ENCODE results near the gene GPC6. TPM values are rescaled to one million over a fixed set of nuclear protein-coding genes. Genes with fewer than 3 reads are reported as not detected.
"Not testable (repeated sequence)": the region's sequence is repeated elsewhere in the genome, so short reads cannot be mapped to it uniquely, and the experiment has no call there.

GPC6 gene
- total RNA-seq, 1 experiment from 2014 or later: 63.7 TPM

- no peak for DNase-seq
- Histone ChIP-seq H3K4me3 (ENCODE audit: insufficient read depth, low read depth, low read length) (no peak overlapping the region), H3K36me3 (replicated peaks; ENCODE audit: control insufficient read depth, insufficient read depth, low read length) (no peaks in the 10 kb centered on the region), H3K27me3 (ENCODE audit: control insufficient read depth, insufficient read depth, low read length) (no peaks in the 10 kb centered on the region)
These were observed 974.4 kb downstream of the GPC6 start for GRCh38 chr13:94201022-94201421.

GRCh38 chr13:94204163-94204562 is 977.6 kb downstream of the GPC6 start:
- DNase-seq: no peak
- no peak overlapping the region for H3K4me3 ChIP-seq (ENCODE audit: insufficient read depth, low read depth, low read length)
- H3K27me3 ChIP-seq (ENCODE audit: control insufficient read depth, insufficient read depth, low read length): no peaks in the 10 kb centered on the region
- H3K36me3 ChIP-seq (replicated peaks; ENCODE audit: control insufficient read depth, insufficient read depth, low read length): no peaks in the 10 kb centered on the region

DNA sequence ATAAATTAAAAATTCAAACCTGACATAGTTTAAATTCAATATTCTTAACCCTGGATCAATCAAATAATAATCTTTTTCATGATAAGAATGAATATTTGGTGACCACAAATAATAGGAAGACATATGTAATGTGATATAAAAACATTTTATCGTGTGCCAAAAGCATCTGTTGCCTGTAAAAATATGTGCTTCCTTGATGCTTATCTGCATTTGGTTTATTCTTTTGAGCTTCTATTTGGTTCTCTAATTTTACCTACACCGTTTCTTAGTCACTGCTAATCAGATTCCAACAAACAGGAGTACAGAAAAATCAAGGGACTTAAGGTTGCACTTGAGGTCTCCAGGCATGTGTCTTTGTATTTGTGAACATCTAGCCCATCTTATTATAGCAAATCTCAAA is 978.3 kb downstream of the GPC6 start:
- no peak overlapping the region for H3K4me3 ChIP-seq (ENCODE audit: insufficient read depth, low read depth, low read length)
- no peaks in the 10 kb centered on the region for H3K36me3 ChIP-seq (replicated peaks; ENCODE audit: control insufficient read depth, insufficient read depth, low read length)
- DNase-seq: no peak
- H3K27me3 ChIP-seq (ENCODE audit: control insufficient read depth, insufficient read depth, low read length): no peaks in the 10 kb centered on the region

DNA sequence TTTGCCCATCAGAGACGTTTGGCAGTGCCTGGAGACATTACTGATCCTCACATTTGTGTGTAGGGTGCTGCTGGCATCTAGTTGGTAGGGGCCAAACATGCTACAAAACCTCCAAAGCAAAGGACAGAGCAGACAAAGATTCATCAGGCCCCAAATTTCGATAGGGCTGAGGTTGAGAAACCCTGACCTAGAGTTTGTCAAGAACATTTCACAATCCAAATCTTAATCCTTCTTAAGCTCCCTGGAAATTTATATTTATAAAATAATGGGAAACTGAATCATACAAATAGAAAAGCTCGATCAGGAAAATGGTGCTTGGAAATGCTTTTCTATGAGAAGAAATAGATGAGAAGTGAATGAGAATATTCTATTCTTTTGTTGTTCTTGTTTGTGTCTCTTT is 979.3 kb downstream of the GPC6 start:
- H3K4me3 ChIP-seq (ENCODE audit: insufficient read depth, low read depth, low read length): no peak overlapping the region
- DNase-seq: no peak
- H3K36me3 ChIP-seq (replicated peaks; ENCODE audit: control insufficient read depth, insufficient read depth, low read length): no peaks in the 10 kb centered on the region
- no peaks in the 10 kb centered on the region for H3K27me3 ChIP-seq (ENCODE audit: control insufficient read depth, insufficient read depth, low read length)

- Histone ChIP-seq H3K36me3 (replicated peaks; ENCODE audit: control insufficient read depth, insufficient read depth, low read length) (no peaks in the 10 kb centered on the region), H3K27me3 (ENCODE audit: control insufficient read depth, insufficient read depth, low read length) (no peaks in the 10 kb centered on the region), H3K4me3 (ENCODE audit: insufficient read depth, low read depth, low read length) (no peak overlapping the region)
- no peak for DNase-seq
These were observed 982.5 kb downstream of the GPC6 start for GRCh38 chr13:94209117-94209516.

DNA sequence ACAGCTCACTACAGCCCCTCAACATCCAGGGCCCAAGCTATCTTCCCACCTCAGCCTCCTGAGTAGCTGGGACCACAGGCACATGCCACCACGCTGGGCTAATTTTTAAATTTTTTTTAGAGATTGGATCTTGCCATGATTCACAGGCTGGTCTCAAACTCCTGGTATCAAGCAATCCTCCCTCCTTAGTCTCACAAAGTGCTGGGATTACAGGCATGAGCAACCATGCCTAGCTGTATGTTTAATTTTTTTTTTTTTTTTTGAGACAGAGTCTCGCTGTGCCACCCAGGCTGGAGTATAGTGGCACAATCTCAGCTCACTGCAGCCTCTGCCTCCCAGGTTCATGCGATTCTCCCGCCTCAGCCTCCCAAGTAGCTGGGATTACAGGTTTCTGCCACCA is 983.3 kb downstream of the GPC6 start:
- H3K36me3 ChIP-seq (replicated peaks; ENCODE audit: control insufficient read depth, insufficient read depth, low read length); DNase-seq; H3K4me3 ChIP-seq (ENCODE audit: insufficient read depth, low read depth, low read length); H3K27me3 ChIP-seq (ENCODE audit: control insufficient read depth, insufficient read depth, low read length): not testable (repeated sequence)

DNA sequence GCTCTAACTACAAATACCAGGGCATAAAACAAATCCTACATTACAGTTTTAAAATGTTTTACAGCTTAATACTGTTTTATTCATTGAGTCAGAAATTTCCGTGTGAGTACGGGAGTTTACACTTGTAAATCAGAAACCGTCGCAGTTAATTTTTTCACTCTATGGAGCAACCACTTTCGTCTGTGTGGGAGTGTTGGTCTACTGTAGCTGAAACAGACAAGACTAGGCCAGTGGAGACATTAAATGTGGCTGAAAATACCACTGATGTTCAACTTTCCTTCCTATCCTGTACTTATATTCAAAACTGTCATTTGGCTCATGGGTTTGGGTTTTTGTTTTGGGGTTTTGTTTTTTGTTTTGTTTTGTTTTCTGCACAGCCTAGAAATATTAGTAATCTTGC is 984.2 kb downstream of the GPC6 start:
- Histone ChIP-seq H3K36me3 (replicated peaks; ENCODE audit: control insufficient read depth, insufficient read depth, low read length) (no peaks in the 10 kb centered on the region), H3K4me3 (ENCODE audit: insufficient read depth, low read depth, low read length) (no peak overlapping the region), H3K27me3 (ENCODE audit: control insufficient read depth, insufficient read depth, low read length) (no peaks in the 10 kb centered on the region)
- no peak for DNase-seq

DNA sequence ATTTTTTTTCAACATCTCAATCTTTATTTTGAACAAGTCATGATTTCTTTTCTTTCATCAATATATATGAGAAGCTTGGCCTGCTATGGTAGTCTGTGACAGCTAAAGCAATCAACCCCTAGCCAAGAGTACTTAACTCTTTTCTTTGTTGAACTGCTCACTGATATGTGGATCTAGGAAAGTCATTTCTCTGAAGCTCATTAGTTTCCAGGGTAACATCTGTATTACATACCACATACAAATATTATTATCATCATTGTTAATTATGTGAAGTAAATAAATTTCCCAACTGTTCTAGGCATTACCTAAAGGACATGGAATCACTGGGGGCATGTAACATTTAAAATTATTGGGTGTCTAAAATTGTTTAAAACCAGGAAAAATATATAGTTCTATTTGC is 985.6 kb downstream of the GPC6 start:
- H3K36me3 ChIP-seq (replicated peaks; ENCODE audit: control insufficient read depth, insufficient read depth, low read length): no peaks in the 10 kb centered on the region
- no peak overlapping the region for H3K4me3 ChIP-seq (ENCODE audit: insufficient read depth, low read depth, low read length)
- DNase-seq: no peak
- H3K27me3 ChIP-seq (ENCODE audit: control insufficient read depth, insufficient read depth, low read length): no peaks in the 10 kb centered on the region

DNA sequence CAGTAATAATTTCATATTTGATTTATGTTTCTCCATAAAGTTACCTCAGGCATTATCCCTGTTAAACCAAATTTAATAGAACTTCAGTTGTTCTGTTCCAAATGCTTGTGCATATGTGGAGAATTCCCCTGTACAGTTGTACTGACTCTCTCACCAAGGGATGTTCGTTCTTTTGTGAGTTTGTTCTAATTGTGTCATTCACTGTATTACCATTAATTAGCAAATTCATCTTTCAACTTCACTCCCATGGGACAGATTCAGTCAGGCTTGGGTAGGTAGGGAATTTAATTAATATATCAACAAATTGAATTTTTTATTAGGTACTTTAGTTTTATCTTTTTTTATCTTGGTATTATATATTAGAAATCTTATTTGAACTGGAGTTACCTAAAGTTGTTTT is 987.5 kb downstream of the GPC6 start:
- Histone ChIP-seq H3K36me3 (replicated peaks; ENCODE audit: control insufficient read depth, insufficient read depth, low read length) (no peaks in the 10 kb centered on the region), H3K27me3 (ENCODE audit: control insufficient read depth, insufficient read depth, low read length) (no peaks in the 10 kb centered on the region), H3K4me3 (ENCODE audit: insufficient read depth, low read depth, low read length) (no peak overlapping the region)
- DNase-seq: no peak

GRCh38 chr13:94214975-94215374 is 988.4 kb downstream of the GPC6 start:
- no peak overlapping the region for H3K4me3 ChIP-seq (ENCODE audit: insufficient read depth, low read depth, low read length)
- DNase-seq: no peak
- H3K36me3 ChIP-seq (replicated peaks; ENCODE audit: control insufficient read depth, insufficient read depth, low read length): no peaks in the 10 kb centered on the region
- H3K27me3 ChIP-seq (ENCODE audit: control insufficient read depth, insufficient read depth, low read length): no peaks in the 10 kb centered on the region

- no peak for DNase-seq
- H3K4me3 ChIP-seq (ENCODE audit: insufficient read depth, low read depth, low read length): no peak overlapping the region
- H3K36me3 ChIP-seq (replicated peaks; ENCODE audit: control insufficient read depth, insufficient read depth, low read length): no peaks in the 10 kb centered on the region
- no peaks in the 10 kb centered on the region for H3K27me3 ChIP-seq (ENCODE audit: control insufficient read depth, insufficient read depth, low read length)
These were observed 989.9 kb downstream of the GPC6 start for GRCh38 chr13:94216476-94216875.

DNA sequence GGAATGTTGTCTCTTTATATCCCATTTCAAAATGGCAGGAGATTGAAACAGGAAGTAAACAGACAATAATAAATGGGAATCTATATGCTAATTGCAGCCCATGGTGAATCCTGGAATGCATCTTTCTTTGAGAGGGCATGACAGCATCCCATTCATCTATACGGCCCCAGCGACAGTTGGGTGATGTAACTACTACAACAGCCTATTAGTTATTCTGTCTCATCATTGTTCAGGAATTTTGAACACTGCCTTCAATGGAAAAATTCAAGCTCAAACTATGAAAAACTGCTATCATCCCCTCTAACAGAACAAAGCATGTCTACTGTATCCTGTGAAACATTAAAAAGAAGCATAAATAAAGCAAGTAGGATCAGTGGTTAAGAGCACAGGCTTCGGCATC is 990.8 kb downstream of the GPC6 start:
- H3K27me3 ChIP-seq (ENCODE audit: control insufficient read depth, insufficient read depth, low read length): no peaks in the 10 kb centered on the region
- no peak for DNase-seq
- H3K4me3 ChIP-seq (ENCODE audit: insufficient read depth, low read depth, low read length): no peak overlapping the region
- H3K36me3 ChIP-seq (replicated peaks; ENCODE audit: control insufficient read depth, insufficient read depth, low read length): no peaks in the 10 kb centered on the region

DNA sequence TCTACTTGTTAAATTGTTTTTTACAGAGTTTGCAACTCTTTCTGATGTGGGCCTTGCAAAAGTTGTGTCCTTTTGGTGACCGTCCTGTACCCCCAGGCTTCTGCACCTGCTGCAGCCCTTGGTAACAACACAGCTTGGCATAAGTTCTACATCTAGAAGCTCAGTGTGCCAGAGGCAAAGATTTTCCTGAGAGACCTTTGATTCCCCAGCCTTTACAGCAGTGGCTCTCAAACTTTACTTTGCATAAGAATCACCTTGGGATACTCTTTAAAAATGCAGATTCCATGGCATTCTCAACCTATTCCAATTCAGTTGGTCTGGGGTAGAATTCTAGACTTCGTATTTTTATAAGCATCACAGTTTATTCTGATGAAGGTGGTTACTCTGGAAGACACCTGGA is 991.9 kb downstream of the GPC6 start:
- Histone ChIP-seq H3K27me3 (ENCODE audit: control insufficient read depth, insufficient read depth, low read length) (no peaks in the 10 kb centered on the region), H3K36me3 (replicated peaks; ENCODE audit: control insufficient read depth, insufficient read depth, low read length) (no peaks in the 10 kb centered on the region), H3K4me3 (ENCODE audit: insufficient read depth, low read depth, low read length) (no peak overlapping the region)
- DNase-seq: peak; percentile 1

DNA sequence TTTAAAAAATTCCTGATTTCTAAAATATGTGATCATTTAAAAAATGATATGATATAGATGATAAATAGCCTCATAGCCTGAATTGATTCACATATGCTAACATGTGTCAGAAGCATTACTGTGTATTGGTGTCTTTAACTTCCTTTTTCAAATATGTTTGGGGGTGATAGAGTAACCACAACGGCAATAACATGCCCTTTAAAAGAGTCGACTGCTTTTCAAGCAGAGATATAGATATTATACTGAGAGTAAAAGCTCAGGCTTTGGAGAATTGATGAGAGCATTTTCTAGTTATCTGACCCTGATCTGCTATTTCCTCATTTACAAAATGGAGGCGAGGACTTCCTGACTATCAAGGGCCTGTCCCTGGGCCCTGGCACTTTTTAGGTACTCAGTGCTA is 992.3 kb downstream of the GPC6 start:
- H3K36me3 ChIP-seq (replicated peaks; ENCODE audit: control insufficient read depth, insufficient read depth, low read length): no peaks in the 10 kb centered on the region
- DNase-seq: no peak
- no peak overlapping the region for H3K4me3 ChIP-seq (ENCODE audit: insufficient read depth, low read depth, low read length)
- H3K27me3 ChIP-seq (ENCODE audit: control insufficient read depth, insufficient read depth, low read length): no peaks in the 10 kb centered on the region

DNA sequence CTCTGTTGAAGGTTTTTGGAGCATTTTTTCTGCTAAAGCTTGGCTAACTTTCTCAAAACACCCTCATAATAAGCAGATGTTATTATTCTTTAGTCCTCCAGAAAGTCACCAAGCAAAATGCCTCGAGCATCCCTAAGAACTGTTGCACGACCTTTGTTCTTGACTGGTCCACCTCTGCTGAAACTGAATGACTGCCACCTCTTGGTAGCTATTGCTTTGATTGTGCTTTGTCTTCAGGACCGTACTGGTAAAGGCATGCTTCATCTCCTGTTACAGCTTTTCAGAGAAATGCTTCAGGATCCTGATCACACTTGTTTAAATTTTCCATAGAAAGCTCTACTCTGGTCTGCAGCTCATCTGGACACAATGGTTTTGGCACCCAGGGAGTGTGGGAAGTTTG is 998.1 kb downstream of the GPC6 start:
- no peaks in the 10 kb centered on the region for H3K36me3 ChIP-seq (replicated peaks; ENCODE audit: control insufficient read depth, insufficient read depth, low read length)
- no peak for DNase-seq
- no peaks in the 10 kb centered on the region for H3K27me3 ChIP-seq (ENCODE audit: control insufficient read depth, insufficient read depth, low read length)
- no peak overlapping the region for H3K4me3 ChIP-seq (ENCODE audit: insufficient read depth, low read depth, low read length)

GRCh38 chr13:94227255-94227879 is 1000.8 kb downstream of the GPC6 start:
- DNase-seq: no peak
- Histone ChIP-seq H3K27me3 (ENCODE audit: control insufficient read depth, insufficient read depth, low read length) (no peaks in the 10 kb centered on the region), H3K4me3 (ENCODE audit: insufficient read depth, low read depth, low read length) (no peak overlapping the region), H3K36me3 (replicated peaks; ENCODE audit: control insufficient read depth, insufficient read depth, low read length) (no peaks in the 10 kb centered on the region)
